ENCODE measurements around the gene CFAP91. TPM values are rescaled to one million over a fixed set of nuclear protein-coding genes. Genes with fewer than 3 reads are reported as not detected.

CFAP91 gene
- total and polyA plus RNA-seq, 9 donors = 5.3 to 47.9 (median 11.4) TPM

GRCh38 chr3:119731560-119732343 lies 28.9 kb downstream of the CFAP91 start:
- WGBS, 3 donors = 85 to 93% (median 91%) methylated on average over 8 of the region's 8 CpGs
- Histone ChIP-seq H3K4me3 (no peak overlapping the region), H3K36me3 (no peaks in the 10 kb centered on the region), H3K27me3 (no peaks in the 10 kb centered on the region), H3K9me3 (no peaks in the 10 kb centered on the region), H3K4me1 (ENCODE audit: insufficient read depth) (no peaks in the 10 kb centered on the region), H3K27ac (no peak overlapping the region)
- intact Hi-C loops (cut with DNase I) = no loop called here
- TF ChIP-seq POLR2A (IDR thresholded peaks at IDR 0.05) = no peak
- no peak for TF ChIP-seq EP300 (IDR thresholded peaks at IDR 0.05)
- no peak for TF ChIP-seq CTCF (IDR thresholded peaks at IDR 0.05)
- no peak for DNase-seq

- TF ChIP-seq EP300 (IDR thresholded peaks at IDR 0.05) = no peak
- no peak for TF ChIP-seq POLR2A (IDR thresholded peaks at IDR 0.05)
- no peak for TF ChIP-seq CTCF (IDR thresholded peaks at IDR 0.05)
- H3K27me3 ChIP-seq = no peaks in the 10 kb centered on the region
- 92 to 95% (median 93%) methylated on average over 5 of the region's 5 CpGs for WGBS, 3 donors
- no peaks in the 10 kb centered on the region for H3K4me1 ChIP-seq (ENCODE audit: insufficient read depth)
- H3K9me3 ChIP-seq = no peaks in the 10 kb centered on the region
- H3K27ac ChIP-seq = no peak overlapping the region
- no peak overlapping the region for H3K4me3 ChIP-seq
- DNase-seq = no peak
- H3K36me3 ChIP-seq = no peaks in the 10 kb centered on the region
- intact Hi-C loops (cut with DNase I) = no loop called here
Measured at GRCh38 chr3:119733812-119734211, 31.0 kb downstream of the CFAP91 start.

GRCh38 chr3:119738741-119739140 lies 35.9 kb downstream of the CFAP91 start:
- Histone ChIP-seq H3K36me3 (no peaks in the 10 kb centered on the region), H3K27me3 (no peaks in the 10 kb centered on the region), H3K4me1 (ENCODE audit: insufficient read depth) (no peaks in the 10 kb centered on the region), H3K27ac (no peak overlapping the region), H3K9me3 (no peaks in the 10 kb centered on the region), H3K4me3 (no peak overlapping the region)
- no peak for DNase-seq
- intact Hi-C loops (cut with DNase I) = no loop called here
- TF ChIP-seq POLR2A (IDR thresholded peaks at IDR 0.05) = no peak

DNA sequence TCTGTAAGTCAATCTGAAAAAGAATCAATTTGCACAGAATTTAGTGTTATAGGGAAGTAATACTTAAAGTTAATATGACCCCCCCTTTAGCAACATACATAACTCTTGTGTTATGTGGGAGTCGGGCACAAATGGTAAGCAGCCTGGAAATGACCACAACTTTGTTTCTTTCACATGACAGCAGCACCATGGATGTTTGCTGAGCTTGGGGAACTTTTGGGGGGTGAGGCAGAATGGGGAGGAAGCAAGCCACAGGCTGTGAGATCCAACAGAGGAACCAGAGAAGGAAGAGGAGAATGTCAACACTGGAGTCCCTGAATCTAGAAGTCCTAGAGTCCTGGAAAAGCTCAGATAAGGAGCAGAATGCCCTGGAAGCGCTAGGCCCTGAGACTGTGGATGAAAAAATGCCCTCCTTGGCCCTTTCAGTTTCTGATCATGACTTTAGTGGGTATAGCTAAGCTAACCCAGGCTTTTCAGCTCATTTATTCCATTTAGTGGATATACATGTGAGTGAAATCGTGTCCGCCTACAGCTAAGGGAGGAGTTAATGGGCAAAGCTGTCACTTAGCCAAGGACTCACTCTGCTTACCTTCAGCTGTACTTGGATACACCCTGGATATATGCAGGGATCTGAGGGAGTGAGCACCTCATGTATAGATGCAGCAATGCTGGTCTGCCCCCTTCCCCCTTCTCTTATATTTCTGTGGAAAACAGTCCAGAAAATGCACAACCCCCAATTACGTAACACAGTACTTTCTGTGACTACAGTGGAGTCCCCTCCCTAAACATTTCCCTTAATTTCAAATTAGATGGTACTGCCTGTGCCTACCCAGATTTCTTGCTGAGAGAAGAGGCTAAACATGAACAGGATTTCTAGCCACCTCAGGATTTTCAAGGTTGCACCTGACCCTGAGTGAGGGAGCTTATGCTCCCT lies 39.1 kb downstream of the CFAP91 start:
- DNase-seq = no peak
- no peak overlapping the region for H3K27ac ChIP-seq
- intact Hi-C loops (cut with DNase I) = no loop called here
- WGBS, 3 donors = 73 to 78% (median 75%) methylated on average over 5 of the region's 5 CpGs
- H3K36me3 ChIP-seq = no peaks in the 10 kb centered on the region
- no peak for TF ChIP-seq CTCF (IDR thresholded peaks at IDR 0.05)
- TF ChIP-seq POLR2A (IDR thresholded peaks at IDR 0.05) = no peak
- no peak for TF ChIP-seq EP300 (IDR thresholded peaks at IDR 0.05)
- H3K4me1 ChIP-seq (ENCODE audit: insufficient read depth) = no peaks in the 10 kb centered on the region
- H3K4me3 ChIP-seq = no peak overlapping the region
- no peaks in the 10 kb centered on the region for H3K9me3 ChIP-seq
- H3K27me3 ChIP-seq = no peaks in the 10 kb centered on the region
